Uterus (tissue), 2 donors: ENCODE data around the gene ODAM.

Experiments used
- POLR2A ChIP-seq, 2 donors: fragments of 450-650 bp; IDR thresholded peaks; one replicate each; pipeline ENCODE4 v1.6.1; 2016; ENCODE audit warnings: antibody characterized with exemption in 2 of 2, mild to moderate bottlenecking in 1 of 2, moderate library complexity in 1 of 2
- TF ChIP-seq, protein P1 (sequence below), 4 experiments: fragments of 200-600 bp in 2 of 4; fragments of 450-650 bp in 2 of 4; sonication (generic) in 2 of 4; IDR thresholded peaks; one replicate each; pipeline ENCODE4 v1.5.1; 2016 to 2019; ENCODE audit warnings: antibody characterized with exemption in 4 of 4, mild to moderate bottlenecking in 2 of 4, moderate library complexity in 1 of 4

- TF ChIP-seq, protein P1, sequence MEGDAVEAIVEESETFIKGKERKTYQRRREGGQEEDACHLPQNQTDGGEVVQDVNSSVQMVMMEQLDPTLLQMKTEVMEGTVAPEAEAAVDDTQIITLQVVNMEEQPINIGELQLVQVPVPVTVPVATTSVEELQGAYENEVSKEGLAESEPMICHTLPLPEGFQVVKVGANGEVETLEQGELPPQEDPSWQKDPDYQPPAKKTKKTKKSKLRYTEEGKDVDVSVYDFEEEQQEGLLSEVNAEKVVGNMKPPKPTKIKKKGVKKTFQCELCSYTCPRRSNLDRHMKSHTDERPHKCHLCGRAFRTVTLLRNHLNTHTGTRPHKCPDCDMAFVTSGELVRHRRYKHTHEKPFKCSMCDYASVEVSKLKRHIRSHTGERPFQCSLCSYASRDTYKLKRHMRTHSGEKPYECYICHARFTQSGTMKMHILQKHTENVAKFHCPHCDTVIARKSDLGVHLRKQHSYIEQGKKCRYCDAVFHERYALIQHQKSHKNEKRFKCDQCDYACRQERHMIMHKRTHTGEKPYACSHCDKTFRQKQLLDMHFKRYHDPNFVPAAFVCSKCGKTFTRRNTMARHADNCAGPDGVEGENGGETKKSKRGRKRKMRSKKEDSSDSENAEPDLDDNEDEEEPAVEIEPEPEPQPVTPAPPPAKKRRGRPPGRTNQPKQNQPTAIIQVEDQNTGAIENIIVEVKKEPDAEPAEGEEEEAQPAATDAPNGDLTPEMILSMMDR (IDR thresholded peaks at IDR 0.05): no peak
- no peak for TF ChIP-seq POLR2A (IDR thresholded peaks at IDR 0.05)
Observed at GRCh38 chr4:70179811-70180210, 15.7 kb upstream of the ODAM start.
